UCSD-AML1 (cell line): Measurements from ENCODE around the gene TECR.
"Not testable (repeated sequence)": the region's sequence is repeated elsewhere in the genome, so short reads cannot be mapped to it uniquely, and the experiment has no call there.

Experiments
- DNase-seq: peaks from one replicate; lab custom pipeline; 2025; ENCODE audit not compliant: unreplicated experiment; lab: John Stamatoyannopoulos, UW

Gene TECR

GRCh38 chr19:14533450-14533849 lies 4.1 kb downstream of the TECR start:
- no peak for DNase-seq

- peak; percentile 76 for DNase-seq
These were observed 7.7 kb downstream of the TECR start for GRCh38 chr19:14536926-14537692.

GRCh38 chr19:14540741-14541525 lies 11.5 kb downstream of the TECR start:
- DNase-seq, result no peak

GRCh38 chr19:14541979-14542378 lies 12.6 kb downstream of the TECR start:
- not testable (repeated sequence) for DNase-seq

- peak; percentile 26 for DNase-seq
These were observed 13.4 kb downstream of the TECR start for GRCh38 chr19:14542711-14543328.

GRCh38 chr19:14544047-14544446 lies 14.7 kb downstream of the TECR start:
- no peak for DNase-seq

- DNase-seq, result no peak
These were observed 15.8 kb downstream of the TECR start for GRCh38 chr19:14544977-14545715.

- no peak for DNase-seq
These were observed 16.3 kb downstream of the TECR start for GRCh38 chr19:14545716-14546082.

GRCh38 chr19:14550201-14550754 lies 20.9 kb downstream of the TECR start:
- DNase-seq, result no peak

GRCh38 chr19:14551134-14552005 lies 22.0 kb downstream of the TECR start:
- peak; percentile 85 for DNase-seq

GRCh38 chr19:14552006-14552360 lies 22.6 kb downstream of the TECR start:
- not testable (repeated sequence) for DNase-seq

GRCh38 chr19:14553042-14553938 lies 23.9 kb downstream of the TECR start:
- DNase-seq, result no peak

GRCh38 chr19:14553939-14554243 lies 24.5 kb downstream of the TECR start:
- no peak for DNase-seq

- no peak for DNase-seq
These were observed 25.0 kb downstream of the TECR start for GRCh38 chr19:14554382-14554812.

- no peak for DNase-seq
These were observed 26.7 kb downstream of the TECR start for GRCh38 chr19:14555918-14556661.

- peak; percentile 81 for DNase-seq
These were observed 27.3 kb downstream of the TECR start for GRCh38 chr19:14556662-14557188.

GRCh38 chr19:14558370-14559066 lies 29.1 kb downstream of the TECR start:
- DNase-seq, result no peak
